RWPE2 (cell line): ENCODE results near the gene DCHS1.
A peak's percentile ranks its signal among the peaks of the same experiment; 100 is the strongest.

Experiments used
- ATAC-seq: fragments of 200-7000 bp; cut with Tn5 transposase; 3 replicates; pipeline ENCODE4 v1.9.1; 2021; ENCODE audit warnings: low read depth
- DNase-seq: peaks from one replicate; pipeline ENCODE4 v3.0.0-alpha.2; 2020; ENCODE audit warnings: low spot score
- H3K27ac ChIP-seq: fragments of 450-650 bp; 2 replicates; pipeline ENCODE4 v1.5.1; 2017; ENCODE audit warnings: mild to moderate bottlenecking; ENCODE audit not compliant: poor library complexity, severe bottlenecking
- H3K27me3 ChIP-seq: fragments of 250-450 bp; sonication (Bioruptor Pico); 2 replicates; pipeline ENCODE4 v1.5.1; 2021; ENCODE audit warnings: mild to moderate bottlenecking, moderate library complexity; ENCODE audit not compliant: insufficient read depth, poor library complexity, severe bottlenecking
- H3K36me3 ChIP-seq: fragments of 250-450 bp; sonication (Bioruptor Pico); 2 replicates; pipeline ENCODE4 v1.5.1; 2020; ENCODE audit warnings: low read depth, mild to moderate bottlenecking, moderate library complexity
- H3K4me1 ChIP-seq: fragments of 250-450 bp; sonication (Bioruptor Pico); 2 replicates; pipeline ENCODE4 v1.5.1; 2021; ENCODE audit warnings: mild to moderate bottlenecking, moderate library complexity; ENCODE audit not compliant: insufficient read depth, poor library complexity, severe bottlenecking
- H3K4me3 ChIP-seq: fragments of 250-450 bp; sonication (Bioruptor Pico); 2 replicates; pipeline ENCODE4 v1.5.1; 2021; ENCODE audit warnings: mild to moderate bottlenecking, moderate library complexity; ENCODE audit not compliant: severe bottlenecking
- H3K9me3 ChIP-seq: fragments of 250-450 bp; sonication (Bioruptor Pico); 2 replicates; pipeline ENCODE4 v1.5.1; 2021; ENCODE audit warnings: mild to moderate bottlenecking, moderate library complexity; ENCODE audit not compliant: severe bottlenecking
- CTCF ChIP-seq: fragments of 450-650 bp; IDR thresholded peaks from one replicate; pipeline ENCODE4 v1.5.1; 2017; ENCODE audit warnings: mild to moderate bottlenecking, moderate library complexity; ENCODE audit not compliant: poor library complexity, severe bottlenecking

Gene DCHS1

GRCh38 chr11:6667733-6668374, 12.2 kb upstream of the DCHS1 start:
- TF ChIP-seq CTCF: peak; percentile 57
- ATAC-seq (peak; percentile 55; the same call in 1 of the 3 replicates), DNase-seq (no peak)
- no peaks in the 10 kb centered on the region for H3K9me3 ChIP-seq
- no peak overlapping the region for H3K27ac ChIP-seq
- H3K4me1 ChIP-seq: no peaks in the 10 kb centered on the region
- no peaks in the 10 kb centered on the region for H3K27me3 ChIP-seq
- no peaks in the 10 kb centered on the region for H3K36me3 ChIP-seq
- no peak overlapping the region for H3K4me3 ChIP-seq

- H3K27me3 ChIP-seq: no peaks in the 10 kb centered on the region
- ATAC-seq (no peak), DNase-seq (no peak)
- H3K36me3 ChIP-seq: no peaks in the 10 kb centered on the region
- no peaks in the 10 kb centered on the region for H3K4me1 ChIP-seq
- TF ChIP-seq CTCF: no peak
- H3K27ac ChIP-seq: no peak overlapping the region
- H3K4me3 ChIP-seq: no peak overlapping the region
- H3K9me3 ChIP-seq: no peaks in the 10 kb centered on the region
Measured at GRCh38 chr11:6666302-6667183, 10.9 kb upstream of the DCHS1 start.

GRCh38 chr11:6664551-6664950, 8.9 kb upstream of the DCHS1 start:
- Histone ChIP-seq H3K27me3 (no peaks in the 10 kb centered on the region), H3K4me3 (no peak overlapping the region), H3K27ac (no peak overlapping the region), H3K9me3 (no peaks in the 10 kb centered on the region), H3K4me1 (no peaks in the 10 kb centered on the region), H3K36me3 (no peaks in the 10 kb centered on the region)
- DNase-seq (no peak), ATAC-seq (no peak)
- no peak for TF ChIP-seq CTCF

GRCh38 chr11:6663794-6664469, 8.3 kb upstream of the DCHS1 start:
- H3K27me3 ChIP-seq: no peaks in the 10 kb centered on the region
- TF ChIP-seq CTCF: no peak
- H3K4me3 ChIP-seq: no peak overlapping the region
- no peak overlapping the region for H3K27ac ChIP-seq
- no peaks in the 10 kb centered on the region for H3K36me3 ChIP-seq
- H3K9me3 ChIP-seq: no peaks in the 10 kb centered on the region
- H3K4me1 ChIP-seq: no peaks in the 10 kb centered on the region
- no peak for ATAC-seq
- no peak for DNase-seq
